Neural progenitor cell (in vitro differentiated cells): ENCODE data around the gene APBB2. TPM values are rescaled to one million over a fixed set of nuclear protein-coding genes. Genes with fewer than 3 reads are reported as not detected.
A peak's percentile ranks its signal among the peaks of the same experiment; 100 is the strongest.

Experiments
- DNase-seq: peaks from one replicate; pipeline ENCODE4 v3.0.0-alpha.2; 2016; ENCODE audit warnings: low spot score
- H2AFZ ChIP-seq: fragments of 200-600 bp; sonication (generic); replicated peaks from 2 replicates; pipeline ENCODE4 v1.6.1; 2016; ENCODE audit warnings: antibody characterized with exemption
- H3F3A ChIP-seq: fragments of 200-600 bp; sonication (generic); 2 replicates; pipeline ENCODE4 v1.6.1; 2016; ENCODE audit warnings: antibody characterized with exemption, low read depth
- H3K27ac ChIP-seq: fragments of 200-600 bp; sonication (generic); 2 replicates; pipeline ENCODE4 v1.5.1; 2016; ENCODE audit warnings: mild to moderate bottlenecking
- H3K27me3 ChIP-seq: fragments of 200-600 bp; sonication (generic); 2 replicates; pipeline ENCODE4 v1.6.1; 2016; ENCODE audit warnings: mild to moderate bottlenecking, moderate library complexity
- H3K36me3 ChIP-seq: fragments of 200-600 bp; sonication (generic); 2 replicates; pipeline ENCODE4 v1.5.1; 2016
- H3K4me1 ChIP-seq: fragments of 200-600 bp; sonication (generic); 2 replicates; pipeline ENCODE4 v1.6.1; 2016; ENCODE audit warnings: mixed run types
- H3K4me2 ChIP-seq: fragments of 200-600 bp; sonication (generic); 2 replicates; pipeline ENCODE4 v1.6.1; 2016
- H3K4me3 ChIP-seq: fragments of 200-600 bp; sonication (generic); 2 replicates; pipeline ENCODE4 v1.5.1; 2016
- H3K79me2 ChIP-seq: fragments of 200-600 bp; sonication (generic); 2 replicates; pipeline ENCODE4 v1.6.1; 2016; ENCODE audit warnings: low read depth
- H3K9ac ChIP-seq: fragments of 200-600 bp; sonication (generic); 2 replicates; pipeline ENCODE4 v1.6.1; 2016
- H3K9me3 ChIP-seq: fragments of 200-600 bp; sonication (generic); 2 replicates; pipeline ENCODE4 v1.5.1; 2016; ENCODE audit warnings: low read depth
- H4K20me1 ChIP-seq: fragments of 200-600 bp; sonication (generic); 2 replicates; pipeline ENCODE4 v1.6.1; 2016; ENCODE audit warnings: low read depth
- H3K27ac Mint-ChIP-seq: 3 replicates; pipeline ENCODE4 v1.8.0; 2021; ENCODE audit warnings: mixed read lengths
- H3K27me3 Mint-ChIP-seq: 2 replicates; pipeline ENCODE4 v1.8.0; 2022; ENCODE audit warnings: low read depth, mild to moderate bottlenecking, inconsistent platforms, moderate library complexity, mixed read lengths; ENCODE audit not compliant: insufficient read depth
- H3K36me3 Mint-ChIP-seq: 3 replicates; pipeline ENCODE4 v1.8.0; 2021; ENCODE audit warnings: mixed read lengths
- H3K4me1 Mint-ChIP-seq: 3 replicates; pipeline ENCODE4 v1.8.0; 2021; ENCODE audit warnings: mixed read lengths
- H3K4me3 Mint-ChIP-seq: 3 replicates; pipeline ENCODE4 v1.8.0; 2021; ENCODE audit warnings: mild to moderate bottlenecking, moderate library complexity, mixed read lengths
- H3K9me3 Mint-ChIP-seq: 3 replicates; pipeline ENCODE4 v1.8.0; 2020; ENCODE audit warnings: mixed read lengths
- CTCF ChIP-seq: fragments of 200-600 bp; sonication (generic); IDR thresholded peaks from 2 replicates; pipeline ENCODE4 v1.5.1; 2017; ENCODE audit warnings: antibody characterized with exemption, mild to moderate bottlenecking
- EZH2 ChIP-seq: fragments of 200-600 bp; sonication (generic); IDR thresholded peaks from 2 replicates; pipeline ENCODE4 v1.6.1; 2017; ENCODE audit warnings: antibody characterized with exemption, mild to moderate bottlenecking, moderate library complexity
- EZH2phosphoT487 ChIP-seq: fragments of 200-600 bp; sonication (generic); IDR thresholded peaks from 2 replicates; pipeline ENCODE4 v1.6.1; 2017; ENCODE audit warnings: antibody characterized with exemption
- total RNA-seq: library from RNA; depleted of rRNA; stranded (reverse); fragments of >200 nt; gene quantifications from 2 replicates; pipeline ENCODE4 v1.2.3, GENCODE V29; 2015; ENCODE audit warnings: low replicate concordance

Gene APBB2
- total RNA-seq, 1 donor from 2014 or later: 83.2 TPM

GRCh38 chr4:41211951-41212615, 2.3 kb downstream of the APBB2 start:
- peaks cover 10% of the 10 kb centered on the region for H3K4me1 ChIP-seq
- H3K27me3 Mint-ChIP-seq: peaks cover 9% of the 10 kb centered on the region
- no peak overlapping the region for H3K4me3 ChIP-seq
- H3K36me3 ChIP-seq: no peaks in the 10 kb centered on the region
- no peaks in the 10 kb centered on the region for H3K36me3 Mint-ChIP-seq
- H3K27ac Mint-ChIP-seq: no peak overlapping the region
- peaks cover 4% of the 10 kb centered on the region for H3K9me3 Mint-ChIP-seq
- H3K27me3 ChIP-seq: peaks cover 15% of the 10 kb centered on the region
- no peak for TF ChIP-seq CTCF
- H2AFZ ChIP-seq: no peak overlapping the region
- H3K4me2 ChIP-seq: peak overlapping the region; percentile 95
- peaks cover 55% of the 10 kb centered on the region for H3K79me2 ChIP-seq
- no peaks in the 10 kb centered on the region for H3K9me3 ChIP-seq
- no peak overlapping the region for H3K27ac ChIP-seq
- peak overlapping the region; percentile 89 for H3K4me3 Mint-ChIP-seq
- H3K9ac ChIP-seq: no peak overlapping the region
- DNase-seq: no peak
- H3K4me1 Mint-ChIP-seq: peaks cover 29% of the 10 kb centered on the region
- H4K20me1 ChIP-seq: peaks cover 12% of the 10 kb centered on the region
- H3F3A ChIP-seq: peaks cover 28% of the 10 kb centered on the region

GRCh38 chr4:41209901-41210300, 4.4 kb downstream of the APBB2 start:
- TF ChIP-seq EZH2phosphoT487 (no peak), CTCF (no peak), EZH2 (no peak)
- Histone ChIP-seq H3K36me3 (no peaks in the 10 kb centered on the region), H3K4me2 (no peak overlapping the region), H3K9me3 (no peaks in the 10 kb centered on the region), H3K27ac (no peak overlapping the region), H3K4me1 (peaks cover 16% of the 10 kb centered on the region), H2AFZ (no peak overlapping the region), H3K9ac (no peak overlapping the region), H3K4me3 (no peak overlapping the region), H3K79me2 (peaks cover 55% of the 10 kb centered on the region), H3F3A (peaks cover 13% of the 10 kb centered on the region), H3K27me3 (peaks cover 15% of the 10 kb centered on the region), H4K20me1 (peaks cover 12% of the 10 kb centered on the region)
- DNase-seq: no peak
- peaks cover 5% of the 10 kb centered on the region for H3K27me3 Mint-ChIP-seq
- H3K9me3 Mint-ChIP-seq: peaks cover 4% of the 10 kb centered on the region
- H3K4me1 Mint-ChIP-seq: peaks cover 16% of the 10 kb centered on the region
- H3K4me3 Mint-ChIP-seq: no peak overlapping the region
- H3K36me3 Mint-ChIP-seq: no peaks in the 10 kb centered on the region
- H3K27ac Mint-ChIP-seq: no peak overlapping the region

- no peak for TF ChIP-seq EZH2phosphoT487
- peaks cover 5% of the 10 kb centered on the region for H3K27me3 Mint-ChIP-seq
- peaks cover 4% of the 10 kb centered on the region for H3K9me3 Mint-ChIP-seq
- Histone ChIP-seq H3K27ac (no peak overlapping the region), H3K27me3 (peaks cover 15% of the 10 kb centered on the region), H3K79me2 (peaks cover 55% of the 10 kb centered on the region), H2AFZ (no peak overlapping the region), H3K4me3 (no peak overlapping the region), H3K4me2 (no peak overlapping the region), H3K36me3 (no peaks in the 10 kb centered on the region), H3K9me3 (no peaks in the 10 kb centered on the region), H4K20me1 (peaks cover 12% of the 10 kb centered on the region), H3F3A (peaks cover 11% of the 10 kb centered on the region), H3K4me1 (peaks cover 16% of the 10 kb centered on the region), H3K9ac (no peak overlapping the region)
- peaks cover 14% of the 10 kb centered on the region for H3K4me1 Mint-ChIP-seq
- DNase-seq: no peak
- no peak overlapping the region for H3K27ac Mint-ChIP-seq
- no peak overlapping the region for H3K4me3 Mint-ChIP-seq
- no peaks in the 10 kb centered on the region for H3K36me3 Mint-ChIP-seq
These were observed 5.2 kb downstream of the APBB2 start for GRCh38 chr4:41209187-41209586.

GRCh38 chr4:41207291-41207831, 7.0 kb downstream of the APBB2 start:
- H3K27ac Mint-ChIP-seq: no peak overlapping the region
- Histone ChIP-seq H3K4me2 (no peak overlapping the region), H3K36me3 (no peaks in the 10 kb centered on the region), H3K27me3 (peaks cover 3% of the 10 kb centered on the region), H2AFZ (no peak overlapping the region), H3K79me2 (peaks cover 47% of the 10 kb centered on the region), H3K4me1 (peaks cover 6% of the 10 kb centered on the region), H3K9ac (no peak overlapping the region), H3F3A (no peaks in the 10 kb centered on the region), H3K4me3 (no peak overlapping the region), H4K20me1 (no peaks in the 10 kb centered on the region), H3K9me3 (no peaks in the 10 kb centered on the region), H3K27ac (no peak overlapping the region)
- H3K4me1 Mint-ChIP-seq: peaks cover 4% of the 10 kb centered on the region
- H3K4me3 Mint-ChIP-seq: no peak overlapping the region
- peaks cover 4% of the 10 kb centered on the region for H3K9me3 Mint-ChIP-seq
- no peak for DNase-seq
- TF ChIP-seq CTCF: no peak
- TF ChIP-seq EZH2phosphoT487: no peak
- no peak for TF ChIP-seq EZH2
- H3K27me3 Mint-ChIP-seq: no peaks in the 10 kb centered on the region
- H3K36me3 Mint-ChIP-seq: no peaks in the 10 kb centered on the region
